HG03095 (cell line): ENCODE data around the gene KAZN.

Experiments
- ATAC-seq: cut with Tn5 transposase; IDR thresholded peaks from one replicate; pipeline ENCODE4 v1.9.1; 2021; ENCODE audit warnings: moderate library complexity; ENCODE audit not compliant: unreplicated experiment

The KAZN gene

DNA sequence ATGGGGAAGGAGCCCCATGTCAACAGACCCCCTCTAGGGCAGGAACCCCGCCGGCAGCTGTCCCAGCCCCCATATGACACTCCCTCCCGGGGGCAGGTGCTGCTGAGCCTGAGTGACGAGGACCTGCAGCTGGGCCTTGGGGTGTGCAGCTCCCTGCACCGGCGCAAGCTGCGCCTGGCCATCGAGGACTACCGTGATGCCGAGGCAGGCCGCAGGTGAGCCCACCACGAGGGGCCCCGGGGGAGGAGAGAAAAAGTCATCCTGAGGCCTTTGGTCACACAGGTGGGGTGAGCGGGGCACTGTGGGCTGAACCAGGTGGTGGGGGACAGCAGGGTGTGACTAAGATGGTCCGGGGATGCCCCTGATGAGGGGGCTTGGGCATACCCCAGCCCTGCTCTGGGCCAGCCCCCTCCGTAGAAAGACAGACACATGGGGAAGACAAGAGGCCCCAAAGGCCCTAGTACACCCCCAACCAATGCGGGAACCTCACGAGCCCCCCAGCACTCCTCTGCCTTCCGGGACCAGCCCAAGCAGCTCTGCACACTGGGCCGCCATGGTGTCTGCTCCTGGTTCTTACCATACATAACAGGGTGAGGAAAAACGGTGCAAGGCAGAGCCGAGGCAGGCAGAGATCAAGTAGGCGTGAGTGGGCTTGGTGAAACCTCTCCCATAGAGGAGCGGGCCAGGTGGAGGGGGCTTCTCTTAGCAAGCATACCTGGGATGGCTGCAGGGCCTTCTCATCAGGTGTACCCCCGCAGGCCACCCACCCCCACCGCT is 496.4 kb downstream of the KAZN start:
- no peak for ATAC-seq

DNA sequence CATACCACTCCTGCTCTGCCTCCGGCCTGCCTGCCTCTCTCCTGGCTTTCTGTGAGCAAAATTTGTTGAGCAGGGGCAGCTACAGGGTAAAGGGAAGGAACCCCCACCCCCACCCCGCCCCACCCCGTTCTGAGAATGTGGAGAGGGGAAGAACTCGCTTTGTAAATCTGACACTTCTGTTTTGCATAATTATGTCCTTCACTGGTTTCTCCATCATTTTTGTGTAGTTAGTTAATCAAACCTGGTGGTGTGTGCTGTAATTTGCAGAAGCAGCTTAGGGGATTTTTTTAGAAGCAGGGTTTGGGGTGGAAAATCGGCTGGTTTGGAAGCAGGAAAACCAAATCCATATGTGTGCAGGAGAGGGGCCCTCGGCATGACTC is 497.0 kb downstream of the KAZN start:
- ATAC-seq: no peak

- ATAC-seq: no peak
Measured at GRCh38 chr1:15096293-15096692, 497.8 kb downstream of the KAZN start.

- no peak for ATAC-seq
Measured at GRCh38 chr1:15098176-15099125, 500.0 kb downstream of the KAZN start.

DNA sequence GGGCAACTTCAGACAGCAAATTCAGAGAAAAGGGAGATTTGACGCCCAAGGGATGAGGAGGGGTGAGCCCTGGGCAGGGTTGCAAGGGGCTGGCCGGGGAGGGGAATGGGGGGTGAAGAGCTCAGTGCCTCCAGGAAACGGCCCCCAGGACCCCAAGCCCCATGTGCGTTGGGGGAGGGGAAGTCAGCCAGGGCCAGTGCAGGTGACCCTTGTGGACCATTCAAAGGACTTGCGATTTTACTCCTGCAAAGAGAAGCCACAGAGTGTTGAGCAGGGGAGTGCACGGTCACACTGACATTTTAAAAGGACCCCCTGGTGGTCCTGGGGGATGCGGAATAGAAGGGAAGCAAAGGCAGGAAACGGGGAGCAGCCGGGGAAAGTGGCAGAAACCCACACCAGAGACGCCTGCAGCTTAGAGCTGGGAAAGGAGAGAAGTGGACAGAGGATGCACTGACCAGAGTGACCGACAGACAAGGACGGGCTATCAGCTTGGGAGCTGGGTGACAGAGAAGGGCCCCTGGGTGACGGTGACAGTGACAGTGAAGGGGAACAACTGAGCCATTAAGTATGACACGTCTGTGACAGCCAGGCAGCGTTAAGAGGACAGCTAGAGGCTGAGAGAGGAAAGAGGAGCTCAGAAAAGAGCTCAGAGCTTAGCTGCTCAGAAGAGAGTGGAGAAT is 501.1 kb downstream of the KAZN start:
- no peak for ATAC-seq

DNA sequence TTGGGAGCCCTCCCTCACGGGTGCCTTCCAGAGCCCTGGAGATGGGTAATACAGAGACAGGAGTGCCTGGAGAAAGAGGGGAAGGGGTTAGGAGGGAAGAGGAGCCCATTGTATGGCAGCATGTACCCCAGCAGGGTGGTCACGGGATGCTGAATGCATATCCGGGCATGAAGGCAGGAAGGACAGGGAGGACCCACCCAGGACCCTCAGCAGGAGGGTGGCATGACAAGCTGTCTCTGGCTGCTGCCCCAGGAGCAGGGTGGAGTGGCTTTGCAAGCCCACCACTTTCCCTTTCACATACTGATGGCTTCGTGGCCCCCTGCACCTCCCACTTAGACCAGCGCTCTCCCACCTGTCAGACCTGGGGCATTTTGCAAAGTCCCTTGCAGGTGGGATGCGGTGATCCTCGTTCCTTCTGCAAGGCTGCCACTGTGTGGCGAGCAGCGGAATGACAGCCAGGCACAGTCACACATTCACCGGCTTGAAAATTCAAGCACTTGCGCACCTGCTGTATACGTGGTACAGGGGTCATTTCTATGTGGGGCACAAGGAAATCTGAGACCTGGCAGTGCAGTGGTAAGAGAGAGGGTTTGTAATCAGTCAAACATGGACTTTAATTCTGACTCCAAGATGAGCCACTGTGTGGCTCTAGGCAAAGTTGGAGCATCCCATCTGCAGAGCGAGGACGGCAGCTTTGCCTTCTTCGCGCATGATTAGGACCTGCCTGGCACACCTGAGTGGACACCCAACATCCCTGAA is 501.8 kb downstream of the KAZN start:
- ATAC-seq: no peak

GRCh38 chr1:15100880-15101760 is 502.6 kb downstream of the KAZN start:
- ATAC-seq: no peak

DNA sequence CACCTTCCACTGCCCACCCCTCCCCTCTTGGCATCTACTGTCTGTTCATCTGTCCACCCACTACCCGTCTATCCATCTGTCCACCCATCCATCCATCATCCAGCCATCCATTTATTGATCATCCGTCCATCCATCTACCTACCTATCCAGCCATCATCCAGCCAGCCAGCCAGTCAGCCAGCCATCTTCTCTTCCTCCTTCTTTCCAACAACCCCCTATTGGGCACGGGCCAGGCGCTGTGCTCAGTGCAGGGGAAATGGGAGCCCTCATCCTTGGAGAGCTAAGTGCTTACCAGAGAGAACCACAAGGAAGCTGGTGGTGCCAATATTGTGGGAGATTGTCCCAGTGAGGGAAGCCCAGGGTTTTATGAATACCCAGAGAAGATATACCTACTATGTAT is 503.3 kb downstream of the KAZN start:
- no peak for ATAC-seq

DNA sequence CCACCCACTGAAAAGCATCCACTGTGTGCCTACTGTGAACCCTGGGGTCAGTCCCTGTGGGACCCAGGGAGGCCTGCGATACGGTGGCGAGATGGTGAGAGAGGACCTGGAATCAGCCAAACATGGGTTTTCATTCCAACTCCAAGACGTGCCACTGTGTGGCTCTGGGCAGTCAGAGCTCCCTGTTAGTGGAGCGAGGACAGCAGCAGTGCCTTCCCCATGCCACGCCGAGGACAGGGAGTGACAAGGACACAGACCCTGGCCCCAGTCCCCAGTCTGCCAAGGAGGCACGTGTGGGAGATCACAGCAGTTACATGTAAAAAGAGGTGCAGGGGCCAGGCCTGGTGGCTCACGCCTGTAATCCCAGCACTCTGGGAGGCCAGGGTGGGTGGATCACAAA is 504.2 kb downstream of the KAZN start:
- ATAC-seq: no peak

DNA sequence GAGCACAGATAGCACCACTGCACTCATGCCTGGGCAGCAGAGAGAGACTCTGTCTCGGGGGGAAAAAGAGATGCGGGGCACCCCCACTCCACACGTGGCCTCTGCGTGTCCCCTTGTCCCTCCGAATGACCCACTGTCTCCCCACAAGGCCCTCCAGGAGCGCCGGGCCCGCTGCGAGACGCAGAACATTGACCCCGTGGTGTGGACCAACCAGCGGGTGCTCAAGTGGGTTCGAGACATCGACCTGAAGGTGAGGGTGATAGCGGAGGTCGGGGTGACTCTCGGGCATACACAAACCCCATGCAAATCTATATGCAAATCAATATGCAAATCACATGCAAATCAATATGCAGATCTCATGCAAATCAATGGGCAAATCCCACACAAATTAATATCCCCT is 504.7 kb downstream of the KAZN start:
- no peak for ATAC-seq

DNA sequence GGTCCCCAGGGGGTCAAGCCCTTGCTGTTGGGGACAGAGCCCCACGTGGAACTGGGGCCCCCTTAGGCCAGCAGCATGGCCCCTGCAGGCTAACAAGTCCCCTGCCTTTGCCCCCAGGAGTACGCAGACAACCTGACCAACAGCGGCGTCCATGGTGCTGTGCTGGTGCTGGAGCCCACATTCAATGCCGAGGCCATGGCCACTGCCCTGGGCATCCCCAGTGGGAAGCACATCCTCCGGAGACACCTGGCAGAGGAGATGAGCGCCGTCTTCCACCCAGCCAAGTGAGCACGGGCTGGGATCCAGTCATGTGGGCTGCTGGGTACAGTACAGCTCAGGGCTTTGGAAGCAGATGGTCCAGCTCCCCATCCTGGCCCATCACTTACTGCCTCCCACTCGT is 505.4 kb downstream of the KAZN start:
- ATAC-seq: no peak

DNA sequence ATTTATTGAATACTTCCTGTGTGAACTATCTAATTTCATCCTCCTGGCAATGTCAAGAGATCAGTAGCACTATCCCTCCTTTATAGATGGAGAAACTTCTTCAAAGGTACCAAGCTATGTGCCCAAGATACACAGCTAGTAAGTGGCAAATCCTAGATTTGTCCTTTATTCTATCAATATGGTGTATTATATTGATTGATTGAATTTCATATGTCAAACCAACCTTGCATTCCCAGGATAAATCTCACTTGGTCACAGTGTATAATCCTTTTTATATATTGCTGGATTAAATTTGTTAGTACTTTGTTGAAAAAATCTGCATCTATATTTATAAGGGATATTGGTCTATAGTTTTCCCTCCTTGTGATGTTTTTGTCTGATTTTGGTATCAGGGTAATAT is 506.3 kb downstream of the KAZN start:
- no peak for ATAC-seq

GRCh38 chr1:15106608-15107007 is 508.1 kb downstream of the KAZN start:
- no peak for ATAC-seq

- no peak for ATAC-seq
Measured at GRCh38 chr1:15107058-15107687, 508.7 kb downstream of the KAZN start.

DNA sequence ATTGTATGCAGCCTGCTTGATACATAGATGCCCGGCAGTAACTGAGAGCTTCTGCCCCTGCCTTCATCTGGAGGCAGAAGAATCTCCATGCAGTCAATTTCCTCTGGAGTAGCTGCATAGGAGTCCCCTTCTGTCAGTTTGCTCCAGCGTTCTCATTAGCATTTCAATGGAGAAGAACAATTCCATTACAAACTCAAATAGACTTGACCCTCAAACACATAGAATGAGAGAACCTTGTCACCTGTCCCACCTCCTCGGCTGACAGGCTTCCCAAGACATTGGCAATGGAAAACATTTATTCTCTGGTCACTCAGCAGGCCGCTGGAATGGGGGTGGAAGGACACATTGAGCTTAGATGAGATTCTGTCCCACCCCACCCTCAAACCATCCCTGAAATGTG is 509.4 kb downstream of the KAZN start:
- ATAC-seq: no peak

GRCh38 chr1:15110128-15110866 is 511.8 kb downstream of the KAZN start:
- no peak for ATAC-seq

GRCh38 chr1:15110867-15111230 is 512.4 kb downstream of the KAZN start:
- no peak for ATAC-seq

GRCh38 chr1:15113146-15113545 is 514.7 kb downstream of the KAZN start:
- ATAC-seq: no peak

DNA sequence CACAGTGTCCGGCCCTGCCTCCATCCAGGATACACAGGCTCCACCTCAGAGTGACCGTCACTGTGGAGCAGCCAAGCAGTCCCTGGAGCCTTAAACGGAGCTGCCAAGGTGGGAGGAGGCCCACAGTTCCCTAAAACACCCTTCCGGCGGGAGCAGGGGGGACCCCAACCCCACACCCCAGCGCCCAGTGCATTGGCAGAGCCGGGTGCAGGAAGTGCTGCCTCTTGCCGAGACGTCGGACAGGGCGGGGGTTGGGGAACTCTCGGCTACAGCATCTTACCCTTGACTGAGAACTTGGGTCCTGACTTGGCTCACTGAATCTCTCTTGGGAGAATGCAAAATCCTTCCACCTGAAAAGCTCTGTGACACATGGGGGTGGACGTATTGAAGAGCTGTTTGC is 516.4 kb downstream of the KAZN start:
- ATAC-seq: no peak
